CD4-positive, alpha-beta T cell (primary cell): ENCODE results near the gene TRMT61A. TPM values are rescaled to one million over a fixed set of nuclear protein-coding genes. Genes with fewer than 3 reads are reported as not detected.

Source experiments
- ATAC-seq: fragments of 200-7000 bp; cut with Tn5 transposase; one replicate; pipeline ENCODE4 v1.10.0; 2022; ENCODE audit warnings: mild to moderate bottlenecking; ENCODE audit not compliant: poor library complexity
- CTCF ChIA-PET: fragments of 350-600 bp; sonication (Branson Sonifier 250); formaldehyde crosslinking; loops from one replicate; lab custom pipeline; 2021; ENCODE audit warnings: antibody characterized with exemption, inconsistent platforms; lab: Charles Lee
- POLR2A ChIA-PET: fragments of 350-600 bp; sonication (Branson Sonifier 250); formaldehyde crosslinking; loops from one replicate; lab custom pipeline; 2021; ENCODE audit warnings: antibody characterized with exemption, inconsistent platforms; lab: Charles Lee
- DNase-seq, 14 experiments: peaks; one replicate each; pipeline ENCODE4 v3.0.0-alpha.2; 2013 to 2020; ENCODE audit warnings: mixed read lengths in 2 of 14
- H3K27ac ChIP-seq, 2 donors: one replicate each; pipeline versions ENCODE4 v1.5.1 to v1.7.0; 2013; ENCODE audit warnings: low read length in 2 of 2, low read depth in 1 of 2, mild to moderate bottlenecking in 1 of 2
- H3K27me3 ChIP-seq, 2 experiments: 1 replicate in 1 of 2; 2 replicates in 1 of 2; pipeline versions ENCODE4 v1.6.1 to v1.7.0; 2013; ENCODE audit warnings: low read length in 2 of 2, control low read depth in 1 of 2, mild to moderate bottlenecking in 1 of 2, moderate library complexity in 1 of 2; ENCODE audit not compliant: insufficient read depth in 2 of 2, control insufficient read depth in 1 of 2
- H3K36me3 ChIP-seq: one replicate; pipeline ENCODE4 v1.6.1; 2013; ENCODE audit warnings: low read length, control low read depth; ENCODE audit not compliant: insufficient read depth
- H3K4me1 ChIP-seq: one replicate; pipeline ENCODE4 v1.6.1; 2013; ENCODE audit warnings: low read length, control low read depth; ENCODE audit not compliant: insufficient read depth
- H3K4me3 ChIP-seq: one replicate; pipeline ENCODE4 v1.5.1; 2013; ENCODE audit warnings: mild to moderate bottlenecking, low read length, moderate library complexity
- H3K9me3 ChIP-seq, 2 experiments: 1 replicate in 1 of 2; 2 replicates in 1 of 2; pipeline versions ENCODE4 v1.6.1 to v1.7.0; 2013; ENCODE audit warnings: low read length in 2 of 2, mild to moderate bottlenecking in 2 of 2, control low read depth in 1 of 2, moderate library complexity in 1 of 2; ENCODE audit not compliant: control insufficient read depth in 1 of 2, insufficient read depth in 1 of 2
- H3K27ac Mint-ChIP-seq: one replicate; pipeline ENCODE4 v1.8.0; 2020; ENCODE audit warnings: mixed read lengths
- H3K27me3 Mint-ChIP-seq: one replicate; pipeline ENCODE4 v1.8.0; 2021; ENCODE audit warnings: mixed read lengths
- H3K36me3 Mint-ChIP-seq: one replicate; pipeline ENCODE4 v1.8.0; 2021; ENCODE audit warnings: low read depth, mixed read lengths
- H3K4me1 Mint-ChIP-seq: one replicate; pipeline ENCODE4 v1.8.0; 2021; ENCODE audit warnings: low read depth, mixed read lengths
- H3K4me3 Mint-ChIP-seq: one replicate; pipeline ENCODE4 v1.8.0; 2020; ENCODE audit warnings: mild to moderate bottlenecking, mixed read lengths
- H3K9me3 Mint-ChIP-seq: one replicate; pipeline ENCODE4 v1.8.0; 2020; ENCODE audit warnings: mixed read lengths
- intact Hi-C, 2 experiments: fragments of 100-400 bp; cut with DNase I in 1 of 2; cut with micrococcal nuclease in 1 of 2; formaldehyde crosslinking; loops; one replicate each; pipeline versions ENCODE4 v1.15.1 to v1.9.0; 2023 to 2025; cut with DNase I, micrococcal nuclease
- total RNA-seq, 174 experiments: library from RNA in 2 of 174; stranded (reverse) in 2 of 174; gene quantifications; one replicate each; pipeline ENCODE4 v1.2.3 and lab custom pipeline; 2021 to 2026
- TF ChIP-seq, protein P1 (sequence below): fragments of 200-600 bp; IDR thresholded peaks from one replicate; pipeline ENCODE4 v1.8.0; 2022; ENCODE audit warnings: antibody characterized with exemption, mild to moderate bottlenecking

The TRMT61A gene
- total RNA-seq, 2 experiments from 2014 or later = 9.2 to 9.8 TPM

DNA sequence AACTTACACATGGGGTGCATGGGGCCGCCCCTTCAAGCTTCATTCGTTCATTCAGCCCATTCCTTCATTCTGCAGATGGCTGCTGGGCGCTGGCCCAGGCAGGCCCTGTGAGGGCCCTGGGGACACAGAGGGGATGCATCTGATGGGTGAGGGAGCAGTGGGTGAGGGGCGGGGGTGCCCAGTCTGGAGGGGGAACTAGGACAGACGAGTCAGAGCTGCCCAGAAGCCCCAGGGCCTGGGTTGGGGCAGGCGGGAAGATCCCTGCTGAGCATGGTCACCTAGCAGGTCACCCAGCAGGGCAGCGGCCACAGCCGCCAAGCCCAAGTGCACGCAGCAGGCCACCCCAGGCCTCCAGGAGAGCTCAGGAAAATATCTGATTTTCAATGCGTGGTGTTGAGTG, 14.1 kb downstream of the TRMT61A start:
- Histone ChIP-seq H3K9me3 (no peaks in the 10 kb centered on the region), H3K27me3 (peaks cover 6 to 8% of the 10 kb centered on the region in 2 experiments), H3K4me3 (no peak overlapping the region), H3K27ac (no peak overlapping the region), H3K36me3 (no peaks in the 10 kb centered on the region), H3K4me1 (peaks cover 8% of the 10 kb centered on the region)
- ATAC-seq (no peak), DNase-seq (no peak)
- POLR2A ChIA-PET = interaction anchor here (1.2 kb wide), 2 partner anchors 13 to 22 kb away, joined by 4 read pairs; partner anchors contain the start of gene TRMT61A
- no peaks in the 10 kb centered on the region for H3K27me3 Mint-ChIP-seq
- TF ChIP-seq, protein P1, sequence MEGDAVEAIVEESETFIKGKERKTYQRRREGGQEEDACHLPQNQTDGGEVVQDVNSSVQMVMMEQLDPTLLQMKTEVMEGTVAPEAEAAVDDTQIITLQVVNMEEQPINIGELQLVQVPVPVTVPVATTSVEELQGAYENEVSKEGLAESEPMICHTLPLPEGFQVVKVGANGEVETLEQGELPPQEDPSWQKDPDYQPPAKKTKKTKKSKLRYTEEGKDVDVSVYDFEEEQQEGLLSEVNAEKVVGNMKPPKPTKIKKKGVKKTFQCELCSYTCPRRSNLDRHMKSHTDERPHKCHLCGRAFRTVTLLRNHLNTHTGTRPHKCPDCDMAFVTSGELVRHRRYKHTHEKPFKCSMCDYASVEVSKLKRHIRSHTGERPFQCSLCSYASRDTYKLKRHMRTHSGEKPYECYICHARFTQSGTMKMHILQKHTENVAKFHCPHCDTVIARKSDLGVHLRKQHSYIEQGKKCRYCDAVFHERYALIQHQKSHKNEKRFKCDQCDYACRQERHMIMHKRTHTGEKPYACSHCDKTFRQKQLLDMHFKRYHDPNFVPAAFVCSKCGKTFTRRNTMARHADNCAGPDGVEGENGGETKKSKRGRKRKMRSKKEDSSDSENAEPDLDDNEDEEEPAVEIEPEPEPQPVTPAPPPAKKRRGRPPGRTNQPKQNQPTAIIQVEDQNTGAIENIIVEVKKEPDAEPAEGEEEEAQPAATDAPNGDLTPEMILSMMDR = no peak
- intact Hi-C loops = no loop called here
- CTCF ChIA-PET = interaction anchor here (1.4 kb wide), 1 partner anchor 43 kb away, joined by 3 read pairs; no protein-coding TSS in a partner anchor
- H3K4me3 Mint-ChIP-seq = no peak overlapping the region
- H3K27ac Mint-ChIP-seq = no peak overlapping the region
- no peaks in the 10 kb centered on the region for H3K9me3 Mint-ChIP-seq
- H3K4me1 Mint-ChIP-seq = no peaks in the 10 kb centered on the region
- H3K36me3 Mint-ChIP-seq = no peaks in the 10 kb centered on the region

DNA sequence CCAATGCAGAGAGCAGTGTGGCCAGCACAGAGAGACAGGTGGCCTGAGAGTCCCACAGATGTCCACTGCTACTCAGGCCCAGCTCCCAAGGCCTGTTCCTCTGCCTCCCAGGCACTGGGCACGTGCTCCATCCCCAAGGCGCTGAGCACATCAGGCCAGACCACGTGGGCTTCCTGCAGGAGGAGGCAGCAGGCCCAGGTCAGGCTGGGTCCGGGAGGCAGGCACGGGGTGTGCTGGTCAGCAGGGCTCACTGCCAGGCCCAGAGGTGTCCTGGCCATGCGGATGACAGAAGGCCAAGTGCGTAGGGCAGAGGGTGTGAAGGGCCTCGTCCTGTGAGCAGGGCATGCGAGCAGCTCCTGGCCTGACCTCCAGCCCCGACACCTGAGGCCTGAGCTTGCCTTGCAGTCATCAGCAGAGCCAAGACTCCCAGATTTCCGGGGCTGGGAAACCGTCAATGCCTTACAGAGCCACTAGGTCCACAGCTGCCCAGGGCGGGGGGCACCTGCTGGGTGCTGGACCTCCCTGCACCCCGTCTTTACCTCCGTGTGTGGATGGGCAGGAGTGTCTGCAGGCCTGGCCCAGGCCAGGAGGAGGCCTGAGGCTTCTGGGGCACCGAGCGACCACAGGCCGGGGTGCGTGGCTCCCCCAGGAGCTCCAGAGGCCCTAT, 14.9 kb downstream of the TRMT61A start:
- TF ChIP-seq, protein P1 = no peak
- Histone ChIP-seq H3K4me3 (no peak overlapping the region), H3K4me1 (peaks cover 8% of the 10 kb centered on the region), H3K36me3 (no peaks in the 10 kb centered on the region), H3K9me3 (no peaks in the 10 kb centered on the region), H3K27ac (no peak overlapping the region), H3K27me3 (peaks cover 3 to 8% of the 10 kb centered on the region in 2 experiments)
- ChIA-PET POLR2A (no interaction called here), CTCF (interaction anchor here (1.0 to 1.4 kb wide), 2 partner anchors 25 to 44 kb away, joined by 3 read pairs; no protein-coding TSS in a partner anchor)
- H3K4me3 Mint-ChIP-seq = no peak overlapping the region
- no peaks in the 10 kb centered on the region for H3K27me3 Mint-ChIP-seq
- H3K4me1 Mint-ChIP-seq = no peaks in the 10 kb centered on the region
- no peak for ATAC-seq
- H3K27ac Mint-ChIP-seq = no peak overlapping the region
- no peaks in the 10 kb centered on the region for H3K9me3 Mint-ChIP-seq
- DNase-seq = no peak
- intact Hi-C loops = no loop called here
- no peaks in the 10 kb centered on the region for H3K36me3 Mint-ChIP-seq

DNA sequence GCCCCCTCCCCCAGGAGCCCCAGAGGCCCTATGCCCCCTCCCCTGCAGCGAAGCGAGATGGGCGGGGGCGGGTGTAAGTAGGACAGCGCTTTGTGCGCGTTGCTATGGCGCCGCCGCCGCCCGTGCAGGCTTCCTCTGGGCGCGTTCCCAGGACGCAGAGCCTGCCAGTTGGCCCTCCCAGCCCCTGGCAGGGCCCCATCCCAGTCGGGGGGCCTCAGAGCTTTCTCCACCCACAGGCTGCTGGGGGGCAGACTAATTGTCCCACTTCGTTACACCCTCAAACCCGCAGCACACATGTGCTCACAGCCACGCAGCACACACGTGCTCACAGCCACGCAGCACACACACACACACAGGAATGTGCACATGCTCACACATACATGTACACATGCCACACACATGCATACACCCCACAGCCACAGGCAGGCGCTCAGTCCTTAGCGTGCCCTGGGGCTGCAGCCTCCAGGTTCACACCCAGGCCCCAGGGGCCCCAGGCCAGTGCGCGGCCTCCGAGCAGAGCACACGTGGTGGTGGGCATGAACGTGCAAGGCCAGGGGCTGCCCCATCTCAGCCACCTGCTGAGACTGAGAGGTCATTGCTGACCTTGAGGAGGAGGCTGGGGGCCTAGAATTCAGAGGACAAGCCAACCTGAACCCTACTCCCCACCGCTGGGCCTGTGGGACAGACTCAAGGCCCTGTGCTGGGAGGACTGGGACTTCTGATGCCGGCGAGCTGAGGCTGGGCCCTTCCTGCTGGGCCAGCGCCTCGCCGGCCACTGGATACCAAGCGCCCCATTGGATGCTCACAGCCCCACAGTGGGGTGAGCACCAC, 15.6 kb downstream of the TRMT61A start:
- TF ChIP-seq, protein P1 = no peak
- no peaks in the 10 kb centered on the region for H3K27me3 Mint-ChIP-seq
- Histone ChIP-seq H3K9me3 (no peaks in the 10 kb centered on the region), H3K27me3 (peaks cover 3 to 8% of the 10 kb centered on the region in 2 experiments), H3K4me1 (peaks cover 8% of the 10 kb centered on the region), H3K36me3 (no peaks in the 10 kb centered on the region), H3K27ac (no peak overlapping the region), H3K4me3 (no peak overlapping the region)
- ATAC-seq = no peak
- H3K9me3 Mint-ChIP-seq = no peaks in the 10 kb centered on the region
- ChIA-PET CTCF (interaction anchor here (1.0 to 3.8 kb wide), 2 partner anchors 26 kb away, joined by 3 to 22 read pairs; no protein-coding TSS in a partner anchor), POLR2A (no interaction called here)
- H3K4me3 Mint-ChIP-seq = no peak overlapping the region
- intact Hi-C loops = loop anchor here in 1 of 2 experiments (5.0 kb wide), 1 partner anchor 437 kb away; no protein-coding TSS in a partner anchor
- H3K27ac Mint-ChIP-seq = no peak overlapping the region
- no peaks in the 10 kb centered on the region for H3K4me1 Mint-ChIP-seq
- H3K36me3 Mint-ChIP-seq = no peaks in the 10 kb centered on the region
- no peak for DNase-seq
